Mesenchymal stem cell (in vitro differentiated cells and primary cell): ENCODE results near the gene KRTAP4-16.
"Not testable (repeated sequence)": the region's sequence is repeated elsewhere in the genome, so short reads cannot be mapped to it uniquely, and the experiment has no call there.

Experiments used
- DNase-seq: peaks from one replicate; pipeline ENCODE4 v3.0.0-alpha.2; 2013
- H2AFZ ChIP-seq: one replicate; pipeline ENCODE4 v1.6.1; 2013; ENCODE audit warnings: low read depth, mild to moderate bottlenecking, control low read depth, inconsistent platforms, low read length, moderate library complexity
- H2AK5ac ChIP-seq: 2 replicates; pipeline ENCODE4 v1.6.1; 2013; ENCODE audit warnings: low read length, moderate library complexity, mild to moderate bottlenecking, inconsistent platforms; ENCODE audit not compliant: severe bottlenecking
- H2BK120ac ChIP-seq: one replicate; pipeline ENCODE4 v1.6.1; 2013; ENCODE audit warnings: low read depth, mild to moderate bottlenecking, inconsistent platforms, low read length, moderate library complexity
- H2BK12ac ChIP-seq, 2 experiments: one replicate each; pipeline ENCODE4 v1.6.1; 2013; ENCODE audit warnings: inconsistent platforms in 2 of 2, low read length in 2 of 2, mild to moderate bottlenecking in 2 of 2, moderate library complexity in 2 of 2, control low read depth in 1 of 2
- H2BK15ac ChIP-seq: one replicate; pipeline ENCODE4 v1.6.1; 2013; ENCODE audit warnings: mild to moderate bottlenecking, low read depth, inconsistent platforms; ENCODE audit not compliant: poor library complexity, severe bottlenecking
- H2BK5ac ChIP-seq: 2 replicates; pipeline ENCODE4 v1.6.1; 2013; ENCODE audit warnings: low read depth, mild to moderate bottlenecking, low read length, control low read depth, inconsistent platforms; ENCODE audit not compliant: poor library complexity, severe bottlenecking
- H3K14ac ChIP-seq, 2 experiments: one replicate each; pipeline ENCODE4 v1.6.1; 2013; ENCODE audit warnings: inconsistent platforms in 2 of 2, low read length in 2 of 2, control low read depth in 1 of 2, mild to moderate bottlenecking in 1 of 2, moderate library complexity in 1 of 2
- H3K18ac ChIP-seq, 2 experiments: one replicate each; pipeline ENCODE4 v1.6.1; 2013; ENCODE audit warnings: inconsistent platforms in 2 of 2, low read length in 2 of 2, control low read depth in 1 of 2, low read depth in 1 of 2, mild to moderate bottlenecking in 1 of 2
- H3K23ac ChIP-seq, 2 experiments: one replicate each; pipeline ENCODE4 v1.6.1; 2013; ENCODE audit warnings: inconsistent platforms in 2 of 2, low read length in 2 of 2, mild to moderate bottlenecking in 2 of 2, moderate library complexity in 2 of 2, control low read depth in 1 of 2
- H3K27ac ChIP-seq: 2 replicates; pipeline ENCODE4 v1.5.1; 2013; ENCODE audit warnings: mild to moderate bottlenecking, moderate library complexity, low read length, control low read depth, inconsistent platforms; ENCODE audit not compliant: poor library complexity, severe bottlenecking
- H3K27me3 ChIP-seq, 2 experiments: 2 replicates each; pipeline versions ENCODE4 v1.6.1 to v1.7.0; 2013; ENCODE audit warnings: low read length in 2 of 2, mild to moderate bottlenecking in 2 of 2, moderate library complexity in 2 of 2, control low read depth in 1 of 2, inconsistent platforms in 1 of 2; ENCODE audit not compliant: control insufficient read depth in 1 of 2, insufficient read depth in 1 of 2
- H3K36me3 ChIP-seq, 2 experiments: 2 replicates each; pipeline versions ENCODE4 v1.6.1 to v1.7.0; 2013; ENCODE audit warnings: low read length in 2 of 2, control low read depth in 1 of 2, inconsistent platforms in 1 of 2, low read depth in 1 of 2, mild to moderate bottlenecking in 1 of 2; ENCODE audit not compliant: insufficient read depth in 2 of 2, control insufficient read depth in 1 of 2
- H3K4ac ChIP-seq, 2 experiments: one replicate each; pipeline ENCODE4 v1.6.1; 2013; ENCODE audit warnings: inconsistent platforms in 2 of 2, low read length in 2 of 2, mild to moderate bottlenecking in 2 of 2, moderate library complexity in 2 of 2, control low read depth in 1 of 2, low read depth in 1 of 2
- H3K4me1 ChIP-seq: 2 replicates; pipeline ENCODE4 v1.6.1; 2013; ENCODE audit warnings: low read depth, low read length, control low read depth; ENCODE audit not compliant: control insufficient read depth, insufficient read depth
- H3K4me2 ChIP-seq: 2 replicates; pipeline ENCODE4 v1.6.1; 2013; ENCODE audit warnings: low read length, mild to moderate bottlenecking, inconsistent platforms; ENCODE audit not compliant: poor library complexity, severe bottlenecking
- H3K4me3 ChIP-seq, 2 experiments: 2 replicates each; pipeline versions ENCODE4 v1.5.1 to v1.7.0; 2013; ENCODE audit warnings: low read length in 2 of 2, mild to moderate bottlenecking in 2 of 2, control low read depth in 1 of 2, low read depth in 1 of 2; ENCODE audit not compliant: insufficient read depth in 1 of 2
- H3K79me1 ChIP-seq: replicated peaks from 2 replicates; pipeline ENCODE4 v1.6.1; 2013; ENCODE audit warnings: mild to moderate bottlenecking, control low read depth, low read length, inconsistent platforms; ENCODE audit not compliant: poor library complexity, severe bottlenecking
- H3K9ac ChIP-seq: 2 replicates; pipeline ENCODE4 v1.7.0; 2013; ENCODE audit warnings: mild to moderate bottlenecking, low read length, moderate library complexity
- H3K9me3 ChIP-seq: 2 replicates; pipeline ENCODE4 v1.7.0; 2013; ENCODE audit warnings: mild to moderate bottlenecking, low read length; ENCODE audit not compliant: control insufficient read depth
- H4K8ac ChIP-seq: one replicate; pipeline ENCODE4 v1.6.1; 2013; ENCODE audit warnings: inconsistent platforms, mild to moderate bottlenecking, low read length, moderate library complexity
- H4K91ac ChIP-seq: one replicate; pipeline ENCODE4 v1.6.1; 2013; ENCODE audit warnings: mild to moderate bottlenecking, low read length, inconsistent platforms
- WGBS: methylation state at CpG from one replicate; pipeline ENCODE4 v1.1.7; 2013; ENCODE audit warnings: mixed read lengths; 5-methylcytosine and 5-hydroxymethylcytosine counted together

The KRTAP4-16 gene

DNA sequence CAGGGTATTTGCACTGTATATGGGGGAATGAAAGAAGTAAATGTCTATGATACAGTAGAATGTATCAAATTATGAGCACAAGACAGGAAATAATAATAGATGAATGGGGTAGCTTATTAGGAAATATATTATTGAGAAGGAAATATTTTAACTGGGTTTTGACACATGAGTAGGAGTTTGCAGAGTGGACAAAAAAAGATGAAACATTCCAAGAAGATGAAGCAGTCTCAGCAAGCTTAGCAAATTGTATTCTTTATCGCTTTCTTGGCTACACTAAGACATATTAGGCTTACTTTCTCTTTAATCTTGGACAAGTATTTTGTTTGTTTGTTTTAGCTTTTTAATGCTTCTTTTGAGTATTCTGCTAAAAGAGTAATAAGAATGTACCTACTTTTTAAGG, 1.9 kb upstream of the KRTAP4-16 start:
- H4K91ac ChIP-seq: no peak overlapping the region
- H2BK5ac ChIP-seq: no peak overlapping the region
- H3K4me1 ChIP-seq: peaks cover 9% of the 10 kb centered on the region
- DNase-seq: peak; percentile 13
- no peak overlapping the region for H2AK5ac ChIP-seq
- no CpG with 5 or more reads among the region's 1 CpG for WGBS
- H4K8ac ChIP-seq: no peak overlapping the region
- H2AFZ ChIP-seq: no peak overlapping the region
- no peaks in the 10 kb centered on the region for H3K36me3 ChIP-seq
- H3K14ac ChIP-seq: no peak overlapping the region
- no peaks in the 10 kb centered on the region for H3K27me3 ChIP-seq
- no peak overlapping the region for H3K18ac ChIP-seq
- H3K4me2 ChIP-seq: no peak overlapping the region
- H2BK120ac ChIP-seq: no peak overlapping the region
- no peak overlapping the region for H2BK15ac ChIP-seq
- no peaks in the 10 kb centered on the region for H3K79me1 ChIP-seq
- H3K4me3 ChIP-seq: no peak overlapping the region
- H3K9ac ChIP-seq: no peak overlapping the region
- H2BK12ac ChIP-seq: no peak overlapping the region
- no peak overlapping the region for H3K23ac ChIP-seq
- no peak overlapping the region for H3K4ac ChIP-seq
- peak overlapping the region; percentile 83 for H3K27ac ChIP-seq
- no peaks in the 10 kb centered on the region for H3K9me3 ChIP-seq

DNA sequence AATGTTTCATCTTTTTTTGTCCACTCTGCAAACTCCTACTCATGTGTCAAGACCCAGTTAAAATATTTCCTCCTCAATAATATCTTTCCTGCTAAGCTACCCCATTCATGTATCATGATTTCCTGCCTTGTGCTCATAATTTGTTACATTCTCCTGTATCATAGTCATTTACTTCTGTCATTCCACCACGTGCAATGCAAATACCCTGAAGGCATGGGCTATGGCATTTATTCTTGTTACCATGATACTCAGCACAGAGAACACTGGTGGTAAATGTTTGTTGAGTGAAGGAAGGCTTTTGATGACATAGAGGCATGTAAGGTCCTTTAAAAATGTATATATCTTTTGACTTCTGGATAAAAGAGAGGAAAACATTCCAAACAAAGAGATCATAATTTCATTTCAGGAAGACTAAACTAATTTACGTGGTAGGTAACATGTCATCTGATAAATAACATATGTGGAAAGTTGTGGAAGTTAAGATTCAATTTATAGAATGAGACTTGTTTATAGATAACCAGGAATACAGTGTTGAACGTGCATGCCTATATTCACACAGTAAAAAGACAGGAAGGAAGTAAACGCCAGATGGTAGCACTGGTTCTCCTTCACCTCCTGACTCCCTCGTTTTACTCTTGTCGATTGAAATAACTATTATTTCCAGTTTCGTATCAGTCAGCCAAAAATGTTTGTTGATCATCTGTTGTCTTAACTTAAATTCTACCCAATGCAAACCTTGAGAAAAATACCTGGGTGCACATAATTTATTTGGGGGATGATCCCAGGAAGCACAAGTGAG, 2.1 kb downstream of the KRTAP4-16 start:
- Histone ChIP-seq H2BK5ac (peak overlapping the region; percentile 31), H3K27ac (peak overlapping the region; percentile 51), H2AK5ac (peak overlapping the region; percentile 97), H3K4me1 (peaks cover 13% of the 10 kb centered on the region)
- H4K8ac ChIP-seq, H3K4me2 ChIP-seq, H2BK15ac ChIP-seq, H3K23ac ChIP-seq, H2AFZ ChIP-seq, H3K9ac ChIP-seq, H4K91ac ChIP-seq, H2BK120ac ChIP-seq, H3K4me3 ChIP-seq, H3K14ac ChIP-seq, H3K79me1 ChIP-seq, H3K36me3 ChIP-seq, H2BK12ac ChIP-seq, H3K4ac ChIP-seq, H3K18ac ChIP-seq, H3K27me3 ChIP-seq, H3K9me3 ChIP-seq: not testable (repeated sequence)
- DNase-seq: peak; percentile 45
- 82% methylated on average over 6 of the region's 7 CpGs for WGBS

DNA sequence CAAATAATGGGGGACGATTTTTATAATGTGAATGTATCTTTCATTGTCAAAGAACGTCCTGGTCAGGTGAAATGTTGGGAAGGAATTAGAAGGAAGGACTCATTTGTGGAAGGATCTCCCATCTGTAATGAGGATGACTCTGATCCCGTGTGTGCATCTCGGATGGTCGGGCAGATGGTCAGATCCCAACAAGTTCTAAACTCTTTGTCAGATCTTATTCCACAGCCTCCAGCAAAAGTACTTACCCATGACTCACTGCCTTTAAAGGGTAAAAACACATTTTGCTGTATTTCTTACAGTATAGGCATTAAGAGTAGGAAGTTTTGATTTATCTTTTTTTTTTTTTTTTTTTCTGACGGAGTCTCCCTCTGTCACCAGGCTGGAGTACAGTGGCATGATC, 3.5 kb downstream of the KRTAP4-16 start:
- Histone ChIP-seq H3K27me3 (no peaks in the 10 kb centered on the region), H2BK15ac (no peak overlapping the region), H2AFZ (no peak overlapping the region), H3K27ac (peak overlapping the region; percentile 66), H2BK12ac (no peak overlapping the region), H3K4me1 (peaks cover 13% of the 10 kb centered on the region), H2BK120ac (no peak overlapping the region), H3K23ac (no peak overlapping the region), H3K4me3 (no peak overlapping the region), H2AK5ac (no peak overlapping the region), H3K9me3 (no peaks in the 10 kb centered on the region), H3K14ac (no peak overlapping the region), H2BK5ac (no peak overlapping the region), H3K79me1 (no peaks in the 10 kb centered on the region), H3K4ac (no peak overlapping the region), H3K36me3 (no peaks in the 10 kb centered on the region), H3K4me2 (no peak overlapping the region), H3K18ac (no peak overlapping the region), H3K9ac (no peak overlapping the region), H4K91ac (no peak overlapping the region), H4K8ac (no peak overlapping the region)
- DNase-seq: no peak
- WGBS: 66% methylated on average over 5 of the region's 6 CpGs

DNA sequence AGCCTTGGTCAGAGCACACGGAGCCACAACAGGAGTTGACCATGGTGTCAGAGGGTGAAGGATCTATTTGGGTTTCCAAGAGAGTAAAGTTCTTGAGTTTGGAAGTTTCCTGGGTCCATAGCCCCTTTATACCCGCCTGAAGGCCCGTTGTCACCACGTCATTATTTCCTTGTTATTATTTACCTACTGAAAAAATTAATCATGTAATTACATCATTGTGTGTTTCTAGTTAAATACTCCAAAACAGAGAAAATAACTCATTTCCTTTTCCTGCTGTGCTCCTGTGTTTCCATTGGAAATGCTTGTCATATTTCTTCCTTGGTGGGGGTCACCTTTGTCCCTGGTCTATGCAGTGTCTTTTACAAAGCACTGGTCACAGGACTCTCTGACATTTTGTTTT, 4.0 kb downstream of the KRTAP4-16 start, which contains the start of gene KRTAP4-8:
Gene KRTAP4-8, minus strand, starts transcription at position 101 of the 400 bp plus-strand sequence. Its CDS starts 58 bp downstream, at position 43.
- H3K79me1 ChIP-seq: no peaks in the 10 kb centered on the region
- H3K27me3 ChIP-seq: no peaks in the 10 kb centered on the region
- H3K14ac ChIP-seq: no peak within 1 kb of the TSS
- no peak within 1 kb of the TSS for H4K8ac ChIP-seq
- no peak within 1 kb of the TSS for H3K4ac ChIP-seq
- no peak within 1 kb of the TSS for H2AFZ ChIP-seq
- H2BK5ac ChIP-seq: peak within 1 kb of the TSS; percentile 62
- WGBS: 100% methylated on average over 1 of the region's 4 CpGs
- no peaks in the 10 kb centered on the region for H3K9me3 ChIP-seq
- H3K9ac ChIP-seq: no peak within 1 kb of the TSS
- H2AK5ac ChIP-seq: peak within 1 kb of the TSS; percentile 65
- no peak for DNase-seq
- H3K18ac ChIP-seq: no peak within 1 kb of the TSS
- no peak within 1 kb of the TSS for H4K91ac ChIP-seq
- peaks cover 13% of the 10 kb centered on the region for H3K4me1 ChIP-seq
- peak within 1 kb of the TSS; percentile 66 for H3K27ac ChIP-seq
- H2BK15ac ChIP-seq: no peak within 1 kb of the TSS
- H3K23ac ChIP-seq: no peak within 1 kb of the TSS
- H3K4me3 ChIP-seq: no peak within 1 kb of the TSS
- no peak within 1 kb of the TSS for H3K4me2 ChIP-seq
- no peak within 1 kb of the TSS for H2BK12ac ChIP-seq
- no peaks in the 10 kb centered on the region for H3K36me3 ChIP-seq
- no peak within 1 kb of the TSS for H2BK120ac ChIP-seq
